Measurements from ENCODE around the gene SLC43A3.
"Not testable (repeated sequence)": the region's sequence is repeated elsewhere in the genome, so short reads cannot be mapped to it uniquely, and the experiment has no call there.

Gene SLC43A3

GRCh38 chr11:57364851-57365660, 61.9 kb downstream of the SLC43A3 start:
- no peak for TF ChIP-seq POLR2A (IDR thresholded peaks at IDR 0.05; ENCODE audit: low read length)
- TF ChIP-seq GATA1 (IDR thresholded peaks at IDR 0.05; ENCODE audit: low read depth, low read length): no peak
- no peak for DNase-seq

DNA sequence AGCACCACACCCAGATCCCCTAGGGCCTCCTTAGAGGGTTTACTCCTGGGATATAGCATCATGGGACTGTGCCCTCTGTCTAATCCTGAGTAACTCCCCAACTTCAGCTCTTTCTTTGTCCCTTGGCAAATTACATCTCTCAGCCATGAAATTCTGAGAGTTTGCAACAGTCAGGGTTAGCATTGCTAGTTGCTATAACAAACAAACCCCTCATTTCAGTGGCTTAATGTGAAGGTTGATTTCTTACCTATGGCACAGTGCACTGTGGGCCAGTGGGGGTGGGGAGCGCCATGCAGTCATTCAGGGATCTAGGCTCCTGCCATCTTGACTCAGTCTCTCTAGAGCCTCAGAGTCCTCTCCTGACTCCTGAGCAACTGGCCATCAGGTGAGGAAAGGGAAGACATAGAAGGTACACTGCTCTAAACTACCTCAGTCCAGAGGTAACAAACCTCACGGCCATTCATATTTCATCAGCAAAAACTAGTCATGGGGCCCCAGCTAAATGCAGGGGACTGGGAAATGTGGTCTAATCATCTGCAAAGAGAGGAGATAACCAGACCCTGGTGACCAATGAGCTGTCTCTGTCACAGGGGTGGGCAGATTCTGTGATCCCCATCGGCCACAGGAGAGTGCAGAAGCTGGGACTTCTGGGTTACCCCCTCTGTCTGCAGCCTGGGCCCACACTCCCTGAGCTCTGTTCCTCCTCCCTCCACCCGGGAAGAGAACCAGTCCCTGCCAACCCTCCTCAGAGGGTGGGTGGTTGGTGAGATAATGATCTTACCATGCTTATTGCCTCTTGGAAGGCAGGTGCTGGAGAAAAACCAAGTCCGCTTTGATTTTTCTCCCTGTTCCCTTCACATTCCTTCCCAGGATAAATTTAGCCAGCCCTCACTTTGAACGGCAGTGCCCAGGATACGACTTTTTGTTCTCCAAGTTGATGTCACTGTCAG, 63.5 kb downstream of the SLC43A3 start:
- TF ChIP-seq GATA1 (IDR thresholded peaks at IDR 0.05; ENCODE audit: low read depth, low read length): no peak
- no peak for TF ChIP-seq POLR2A (IDR thresholded peaks at IDR 0.05; ENCODE audit: low read length)
- DNase-seq: peak; percentile 26 to 66

- TF ChIP-seq POLR2A (IDR thresholded peaks at IDR 0.05; ENCODE audit: low read length) (no peak), GATA1 (IDR thresholded peaks at IDR 0.05; ENCODE audit: low read depth, low read length) (no peak)
- DNase-seq: no peak
These were observed 65.0 kb downstream of the SLC43A3 start for GRCh38 chr11:57361926-57362325.

GRCh38 chr11:57361420-57361819, 65.5 kb downstream of the SLC43A3 start:
- DNase-seq: not testable (repeated sequence)

DNA sequence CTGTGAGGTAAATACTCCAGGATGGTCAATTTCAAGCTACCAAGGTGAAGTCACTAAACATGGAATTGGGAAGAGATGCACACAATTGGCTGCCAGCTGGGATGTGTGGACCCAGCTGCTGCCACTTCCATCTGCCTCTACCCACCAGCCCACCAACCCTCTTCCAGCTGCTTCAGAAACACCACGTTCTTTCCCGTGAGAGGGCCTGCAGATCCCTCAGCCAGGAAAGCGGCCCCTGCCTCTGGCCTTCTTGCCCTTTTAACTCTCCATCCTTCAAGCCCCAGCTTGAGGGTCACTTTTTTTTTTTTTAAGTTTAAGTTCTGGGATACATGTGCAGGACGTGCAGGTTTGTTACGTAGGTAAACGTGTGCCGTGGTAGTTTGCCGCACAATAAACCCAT, 65.9 kb downstream of the SLC43A3 start:
- DNase-seq: no peak
- TF ChIP-seq GATA1 (IDR thresholded peaks at IDR 0.05; ENCODE audit: low read depth, low read length) (no peak), POLR2A (IDR thresholded peaks at IDR 0.05; ENCODE audit: low read length) (no peak)

DNA sequence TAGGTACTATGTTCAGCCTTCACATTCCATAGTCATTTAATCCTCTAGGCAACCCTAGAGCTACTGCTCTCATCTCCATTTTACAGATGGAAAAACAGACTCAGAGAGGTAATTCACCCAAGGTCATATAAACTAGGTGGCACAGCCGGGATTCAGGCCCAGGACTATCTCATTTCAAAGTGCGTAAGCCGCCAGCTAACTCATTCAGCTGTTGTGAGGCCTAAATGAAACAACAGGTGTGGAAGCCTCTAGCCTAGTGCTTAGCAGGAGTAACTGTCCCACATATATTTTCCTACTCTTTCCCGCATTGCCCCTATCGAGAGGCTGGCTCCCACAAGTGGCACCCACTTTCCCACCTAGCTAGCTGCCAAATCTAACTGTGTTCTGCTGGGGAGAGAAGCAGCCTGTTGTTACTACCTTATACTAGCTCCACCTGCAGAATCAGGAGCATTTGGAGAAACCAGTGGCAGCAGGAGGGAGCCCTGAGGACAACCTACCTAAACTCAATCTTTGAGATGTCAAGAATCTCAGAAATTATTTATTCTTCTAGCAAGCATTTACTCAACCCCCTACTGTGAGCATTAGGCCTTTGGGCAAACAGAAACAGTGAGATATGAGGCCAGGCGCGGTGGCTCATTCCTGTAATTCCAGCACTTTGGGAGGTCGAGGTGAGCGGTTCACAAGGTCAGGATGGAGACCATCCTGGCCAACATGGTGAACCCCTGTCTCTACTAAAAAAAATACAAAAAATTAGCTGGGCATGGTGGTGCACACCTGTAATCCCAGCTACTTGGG, 66.8 kb downstream of the SLC43A3 start:
- no peak for DNase-seq
- TF ChIP-seq GATA1 (IDR thresholded peaks at IDR 0.05; ENCODE audit: low read depth, low read length): no peak
- no peak for TF ChIP-seq POLR2A (IDR thresholded peaks at IDR 0.05; ENCODE audit: low read length)

- TF ChIP-seq POLR2A (IDR thresholded peaks at IDR 0.05; ENCODE audit: low read length) (no peak), GATA1 (IDR thresholded peaks at IDR 0.05; ENCODE audit: low read depth, low read length) (no peak)
- no peak for DNase-seq
These were observed 67.5 kb downstream of the SLC43A3 start for GRCh38 chr11:57359396-57359795.

- no peak for DNase-seq
- TF ChIP-seq GATA1 (IDR thresholded peaks at IDR 0.05; ENCODE audit: low read depth, low read length) (no peak), POLR2A (IDR thresholded peaks at IDR 0.05; ENCODE audit: low read length) (no peak)
These were observed 67.9 kb downstream of the SLC43A3 start for GRCh38 chr11:57358991-57359390.

GRCh38 chr11:57358543-57358961, 68.4 kb downstream of the SLC43A3 start:
- DNase-seq: peak; percentile 44 to 65
- TF ChIP-seq GATA1 (IDR thresholded peaks at IDR 0.05; ENCODE audit: low read depth, low read length) (no peak), POLR2A (IDR thresholded peaks at IDR 0.05; ENCODE audit: low read length) (no peak)

DNA sequence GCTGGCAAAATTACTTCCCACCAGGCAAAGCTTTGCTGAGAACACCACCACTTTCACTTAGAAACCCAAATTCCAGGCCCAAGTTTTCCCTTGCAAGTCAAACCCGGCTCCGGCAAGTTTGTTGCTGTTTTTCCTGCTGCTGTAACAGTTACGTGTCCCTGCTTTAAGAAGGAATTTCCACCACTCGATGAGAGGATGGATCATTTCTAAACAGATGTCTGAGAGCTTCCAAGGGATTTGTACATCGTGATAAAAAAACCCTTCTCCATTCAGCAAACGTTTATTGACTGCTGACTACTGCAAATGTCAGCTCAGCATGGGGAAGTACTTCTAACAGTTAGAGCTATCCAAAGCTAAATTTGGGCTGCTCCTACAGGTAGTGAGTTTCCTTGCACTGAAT, 69.1 kb downstream of the SLC43A3 start:
- DNase-seq: no peak
- TF ChIP-seq POLR2A (IDR thresholded peaks at IDR 0.05; ENCODE audit: low read length): no peak
- TF ChIP-seq GATA1 (IDR thresholded peaks at IDR 0.05; ENCODE audit: low read depth, low read length): no peak

- no peak for DNase-seq
- no peak for TF ChIP-seq GATA1 (IDR thresholded peaks at IDR 0.05; ENCODE audit: low read depth, low read length)
- TF ChIP-seq POLR2A (IDR thresholded peaks at IDR 0.05; ENCODE audit: low read length): no peak
These were observed 69.6 kb downstream of the SLC43A3 start for GRCh38 chr11:57357310-57357709.

Data from erythroblast (primary cell).